T-helper 1 cell treated with Interleukin-12 subunit alpha and Interleukin-12 subunit beta and Interleukin-4 antibody, amounts not matched to agents 30 μg/mL and 1 μg/mL, for 36 hours (primary cell): ENCODE measurements around the gene CNTLN.

ENCODE experiments used
- H3K27ac Mint-ChIP-seq: one replicate; pipeline ENCODE4 v1.8.0; 2021; ENCODE audit warnings: mild to moderate bottlenecking, mixed read lengths
- H3K27me3 Mint-ChIP-seq: one replicate; pipeline ENCODE4 v1.8.0; 2021; ENCODE audit warnings: low read depth, mixed read lengths
- H3K36me3 Mint-ChIP-seq: one replicate; pipeline ENCODE4 v1.8.0; 2021; ENCODE audit warnings: low read depth, mixed read lengths
- H3K4me1 Mint-ChIP-seq: one replicate; pipeline ENCODE4 v1.8.0; 2021; ENCODE audit warnings: low read depth, mixed read lengths
- H3K4me3 Mint-ChIP-seq: one replicate; pipeline ENCODE4 v1.8.0; 2021; ENCODE audit warnings: mild to moderate bottlenecking, moderate library complexity, mixed read lengths
- H3K9me3 Mint-ChIP-seq: one replicate; pipeline ENCODE4 v1.8.0; 2021; ENCODE audit warnings: mixed read lengths

CNTLN gene

GRCh38 chr9:17134396-17135294 lies at the start of gene CNTLN:
TSS of gene CNTLN (plus strand) at chr9:17135040. CDS start at chr9:17135066, 26 bp downstream.
- no peaks in the 10 kb centered on the region for H3K9me3 Mint-ChIP-seq
- peak within 1 kb of the TSS; percentile 61 for H3K27ac Mint-ChIP-seq
- peaks cover 10% of the 10 kb centered on the region for H3K27me3 Mint-ChIP-seq
- peaks cover 4% of the 10 kb centered on the region for H3K4me1 Mint-ChIP-seq
- H3K4me3 Mint-ChIP-seq, result peak within 1 kb of the TSS; percentile 81
- H3K36me3 Mint-ChIP-seq, result no peaks in the 10 kb centered on the region

- H3K4me3 Mint-ChIP-seq, result no peak overlapping the region
Observed at GRCh38 chr9:17088566-17088965, 46.3 kb upstream of the CNTLN start.

GRCh38 chr9:17090041-17090440 lies 44.8 kb upstream of the CNTLN start:
- no peaks in the 10 kb centered on the region for H3K36me3 Mint-ChIP-seq
- no peak overlapping the region for H3K27ac Mint-ChIP-seq
- no peaks in the 10 kb centered on the region for H3K27me3 Mint-ChIP-seq
- H3K4me3 Mint-ChIP-seq, result no peak overlapping the region
- H3K4me1 Mint-ChIP-seq, result no peaks in the 10 kb centered on the region
- H3K9me3 Mint-ChIP-seq, result no peaks in the 10 kb centered on the region

More at GRCh38 chr9:17088566-17088965, 46.3 kb upstream of the CNTLN start:
- H3K4me1 Mint-ChIP-seq, result no peaks in the 10 kb centered on the region
- no peaks in the 10 kb centered on the region for H3K9me3 Mint-ChIP-seq
- H3K27ac Mint-ChIP-seq, result no peak overlapping the region
- no peaks in the 10 kb centered on the region for H3K27me3 Mint-ChIP-seq
- H3K36me3 Mint-ChIP-seq, result no peaks in the 10 kb centered on the region

GRCh38 chr9:17116400-17116837 lies 18.4 kb upstream of the CNTLN start:
- Mint-ChIP-seq H3K27me3 (no peaks in the 10 kb centered on the region), H3K9me3 (no peaks in the 10 kb centered on the region), H3K4me1 (no peaks in the 10 kb centered on the region), H3K27ac (no peak overlapping the region), H3K4me3 (no peak overlapping the region), H3K36me3 (no peaks in the 10 kb centered on the region)

GRCh38 chr9:17117372-17117771 lies 17.5 kb upstream of the CNTLN start:
- Mint-ChIP-seq H3K4me3 (no peak overlapping the region), H3K4me1 (no peaks in the 10 kb centered on the region), H3K27ac (no peak overlapping the region), H3K36me3 (no peaks in the 10 kb centered on the region), H3K9me3 (no peaks in the 10 kb centered on the region), H3K27me3 (no peaks in the 10 kb centered on the region)

GRCh38 chr9:17120203-17120602 lies 14.6 kb upstream of the CNTLN start:
- no peak overlapping the region for H3K27ac Mint-ChIP-seq
- no peak overlapping the region for H3K4me3 Mint-ChIP-seq
- no peaks in the 10 kb centered on the region for H3K9me3 Mint-ChIP-seq
- H3K4me1 Mint-ChIP-seq, result no peaks in the 10 kb centered on the region
- no peaks in the 10 kb centered on the region for H3K27me3 Mint-ChIP-seq
- no peaks in the 10 kb centered on the region for H3K36me3 Mint-ChIP-seq

DNA sequence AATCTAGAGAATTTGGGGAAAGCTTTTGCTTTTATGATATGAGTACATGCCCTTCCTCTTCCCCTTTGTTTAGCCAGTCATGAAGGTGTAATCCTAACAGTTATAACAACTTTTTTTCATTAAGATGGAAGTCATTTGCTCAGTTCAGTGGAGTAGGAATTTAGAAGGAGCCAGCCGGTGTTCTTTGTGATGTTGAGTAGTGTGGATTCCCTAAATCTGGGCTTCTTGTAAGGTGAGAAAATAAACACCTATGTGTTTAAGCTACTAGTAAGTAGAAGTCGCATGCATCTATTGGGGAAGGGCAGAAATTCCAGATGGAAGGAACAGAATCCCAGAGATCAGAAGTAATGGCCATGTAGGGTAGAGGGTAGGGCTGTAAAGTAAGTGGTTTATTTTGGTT lies 13.6 kb upstream of the CNTLN start:
- H3K36me3 Mint-ChIP-seq, result no peaks in the 10 kb centered on the region
- no peaks in the 10 kb centered on the region for H3K27me3 Mint-ChIP-seq
- no peak overlapping the region for H3K27ac Mint-ChIP-seq
- no peak overlapping the region for H3K4me3 Mint-ChIP-seq
- no peaks in the 10 kb centered on the region for H3K9me3 Mint-ChIP-seq
- no peaks in the 10 kb centered on the region for H3K4me1 Mint-ChIP-seq

- Mint-ChIP-seq H3K36me3 (no peaks in the 10 kb centered on the region), H3K4me3 (no peak overlapping the region), H3K27me3 (peaks cover 10% of the 10 kb centered on the region), H3K9me3 (no peaks in the 10 kb centered on the region), H3K27ac (no peak overlapping the region), H3K4me1 (peaks cover 4% of the 10 kb centered on the region)
Observed at GRCh38 chr9:17130291-17130690, 4.5 kb upstream of the CNTLN start.

- no peaks in the 10 kb centered on the region for H3K36me3 Mint-ChIP-seq
- peaks cover 10% of the 10 kb centered on the region for H3K27me3 Mint-ChIP-seq
- no peak overlapping the region for H3K4me3 Mint-ChIP-seq
- H3K9me3 Mint-ChIP-seq, result no peaks in the 10 kb centered on the region
- H3K27ac Mint-ChIP-seq, result no peak overlapping the region
- peaks cover 4% of the 10 kb centered on the region for H3K4me1 Mint-ChIP-seq
Observed at GRCh38 chr9:17130725-17131124, 4.1 kb upstream of the CNTLN start.

DNA sequence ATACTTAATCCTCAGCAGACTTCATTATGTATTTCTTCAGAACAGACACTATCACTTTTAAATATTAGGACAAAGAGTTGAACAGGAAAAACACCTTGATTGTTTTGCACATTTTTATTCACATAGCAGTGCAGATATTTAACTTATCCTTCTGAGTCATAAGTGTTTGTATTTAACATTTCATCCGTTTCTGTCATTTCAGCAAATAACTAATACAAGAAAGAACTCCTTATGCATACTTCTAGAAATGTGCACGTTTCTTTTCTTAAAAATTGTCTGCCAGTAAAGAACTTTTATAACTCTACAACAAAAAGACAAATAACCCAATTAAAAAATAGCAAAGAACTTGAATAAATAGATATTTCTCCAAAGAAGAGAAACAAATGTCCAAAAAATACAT lies 3.3 kb upstream of the CNTLN start:
- peaks cover 4% of the 10 kb centered on the region for H3K4me1 Mint-ChIP-seq
- no peak overlapping the region for H3K4me3 Mint-ChIP-seq
- no peaks in the 10 kb centered on the region for H3K36me3 Mint-ChIP-seq
- H3K9me3 Mint-ChIP-seq, result no peaks in the 10 kb centered on the region
- H3K27ac Mint-ChIP-seq, result no peak overlapping the region
- H3K27me3 Mint-ChIP-seq, result peaks cover 10% of the 10 kb centered on the region

- Mint-ChIP-seq H3K4me3 (peak overlapping the region; percentile 81), H3K9me3 (no peaks in the 10 kb centered on the region), H3K4me1 (peaks cover 4% of the 10 kb centered on the region), H3K36me3 (no peaks in the 10 kb centered on the region), H3K27me3 (peaks cover 10% of the 10 kb centered on the region), H3K27ac (no peak overlapping the region)
Observed at GRCh38 chr9:17135295-17136160, 688 bp downstream of the CNTLN start.

DNA sequence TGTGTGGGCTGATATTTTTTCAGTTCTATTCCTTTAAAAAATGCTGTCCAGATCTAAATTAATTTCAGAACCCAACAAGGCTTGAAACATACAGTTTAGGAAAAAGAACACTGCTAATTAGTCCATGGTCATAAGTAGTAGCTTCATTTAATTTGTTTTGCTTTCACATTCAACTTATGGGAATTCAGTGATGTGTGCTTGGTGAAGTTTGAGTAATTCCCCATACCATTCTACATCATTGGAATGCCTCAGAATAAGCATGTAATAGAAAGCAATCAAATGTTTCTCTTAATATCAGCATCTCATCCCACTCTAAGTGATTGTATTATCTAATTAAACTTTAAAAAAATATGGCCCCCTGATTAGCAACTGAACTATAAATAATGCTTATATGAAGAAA lies 2.7 kb downstream of the CNTLN start:
- no peak overlapping the region for H3K27ac Mint-ChIP-seq
- peaks cover 3% of the 10 kb centered on the region for H3K9me3 Mint-ChIP-seq
- no peak overlapping the region for H3K4me3 Mint-ChIP-seq
- peaks cover 4% of the 10 kb centered on the region for H3K4me1 Mint-ChIP-seq
- H3K27me3 Mint-ChIP-seq, result peaks cover 10% of the 10 kb centered on the region
- no peaks in the 10 kb centered on the region for H3K36me3 Mint-ChIP-seq

- peaks cover 3% of the 10 kb centered on the region for H3K9me3 Mint-ChIP-seq
- no peak overlapping the region for H3K27ac Mint-ChIP-seq
- H3K36me3 Mint-ChIP-seq, result no peaks in the 10 kb centered on the region
- H3K4me1 Mint-ChIP-seq, result peaks cover 4% of the 10 kb centered on the region
- peaks cover 10% of the 10 kb centered on the region for H3K27me3 Mint-ChIP-seq
- H3K4me3 Mint-ChIP-seq, result no peak overlapping the region
Observed at GRCh38 chr9:17138503-17138902, 3.7 kb downstream of the CNTLN start.

GRCh38 chr9:17140418-17140817 lies 5.6 kb downstream of the CNTLN start:
- no peak overlapping the region for H3K4me3 Mint-ChIP-seq
- H3K36me3 Mint-ChIP-seq, result no peaks in the 10 kb centered on the region
- H3K9me3 Mint-ChIP-seq, result peaks cover 3% of the 10 kb centered on the region
- no peaks in the 10 kb centered on the region for H3K4me1 Mint-ChIP-seq
- H3K27ac Mint-ChIP-seq, result no peak overlapping the region
- H3K27me3 Mint-ChIP-seq, result no peaks in the 10 kb centered on the region

GRCh38 chr9:17148324-17148723 lies 13.5 kb downstream of the CNTLN start:
- Mint-ChIP-seq H3K27me3 (no peaks in the 10 kb centered on the region), H3K27ac (no peak overlapping the region), H3K9me3 (peaks cover 18% of the 10 kb centered on the region), H3K4me3 (no peak overlapping the region), H3K4me1 (no peaks in the 10 kb centered on the region), H3K36me3 (peaks cover 2% of the 10 kb centered on the region)
